ENCODE results near the gene SLC7A10. TPM values are rescaled to one million over a fixed set of nuclear protein-coding genes. Genes with fewer than 3 reads are reported as not detected.
"Not testable (repeated sequence)": the region's sequence is repeated elsewhere in the genome, so short reads cannot be mapped to it uniquely, and the experiment has no call there.

Gene SLC7A10
- total RNA-seq, 1 donor from 2014 or later = not detected

DNA sequence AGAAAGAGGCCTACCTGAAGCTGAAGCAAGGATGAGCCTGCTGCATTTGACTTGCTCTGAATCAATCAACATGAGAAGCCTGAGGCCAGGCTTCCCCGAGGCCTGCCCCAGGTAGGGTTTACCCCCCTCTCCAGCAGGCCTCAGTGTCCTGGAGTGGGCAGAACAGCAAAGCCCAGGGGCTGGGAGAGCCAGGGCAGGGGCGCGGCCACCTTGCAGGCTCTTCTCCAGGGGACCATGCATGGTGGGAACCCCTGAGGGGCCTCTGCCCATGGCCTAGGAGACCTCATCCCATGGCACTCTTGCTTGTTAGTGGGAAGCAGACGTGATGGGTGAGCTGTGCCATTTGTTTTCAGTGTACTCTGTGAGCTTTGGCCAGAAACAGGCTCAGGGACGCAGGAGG is 51.5 kb downstream of the SLC7A10 start:
- Mint-ChIP-seq H3K4me3 (no peak overlapping the region), H3K4me1 (peaks cover 34% of the 10 kb centered on the region), H3K27me3 (peaks cover 2% of the 10 kb centered on the region), H3K36me3 (ENCODE audit: low read depth) (peaks cover 6% of the 10 kb centered on the region), H3K27ac (no peak overlapping the region), H3K9me3 (no peaks in the 10 kb centered on the region)
- intact Hi-C loops (cut with micrococcal nuclease) = loop anchor here (10.0 kb wide), 2 partner anchors 589 to 1091 kb away; partner anchors contain the start of gene PDCD5
- TF ChIP-seq, protein P1, sequence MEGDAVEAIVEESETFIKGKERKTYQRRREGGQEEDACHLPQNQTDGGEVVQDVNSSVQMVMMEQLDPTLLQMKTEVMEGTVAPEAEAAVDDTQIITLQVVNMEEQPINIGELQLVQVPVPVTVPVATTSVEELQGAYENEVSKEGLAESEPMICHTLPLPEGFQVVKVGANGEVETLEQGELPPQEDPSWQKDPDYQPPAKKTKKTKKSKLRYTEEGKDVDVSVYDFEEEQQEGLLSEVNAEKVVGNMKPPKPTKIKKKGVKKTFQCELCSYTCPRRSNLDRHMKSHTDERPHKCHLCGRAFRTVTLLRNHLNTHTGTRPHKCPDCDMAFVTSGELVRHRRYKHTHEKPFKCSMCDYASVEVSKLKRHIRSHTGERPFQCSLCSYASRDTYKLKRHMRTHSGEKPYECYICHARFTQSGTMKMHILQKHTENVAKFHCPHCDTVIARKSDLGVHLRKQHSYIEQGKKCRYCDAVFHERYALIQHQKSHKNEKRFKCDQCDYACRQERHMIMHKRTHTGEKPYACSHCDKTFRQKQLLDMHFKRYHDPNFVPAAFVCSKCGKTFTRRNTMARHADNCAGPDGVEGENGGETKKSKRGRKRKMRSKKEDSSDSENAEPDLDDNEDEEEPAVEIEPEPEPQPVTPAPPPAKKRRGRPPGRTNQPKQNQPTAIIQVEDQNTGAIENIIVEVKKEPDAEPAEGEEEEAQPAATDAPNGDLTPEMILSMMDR (IDR thresholded peaks at IDR 0.05) = no peak
- ATAC-seq (ENCODE audit: low read depth) = no peak
- CTCF ChIA-PET = no interaction called here
- no peak for DNase-seq
- POLR2A ChIA-PET = interaction anchor here (0.7 kb wide), 1 partner anchor 1753 kb away, joined by 3 read pairs; no protein-coding TSS in a partner anchor

DNA sequence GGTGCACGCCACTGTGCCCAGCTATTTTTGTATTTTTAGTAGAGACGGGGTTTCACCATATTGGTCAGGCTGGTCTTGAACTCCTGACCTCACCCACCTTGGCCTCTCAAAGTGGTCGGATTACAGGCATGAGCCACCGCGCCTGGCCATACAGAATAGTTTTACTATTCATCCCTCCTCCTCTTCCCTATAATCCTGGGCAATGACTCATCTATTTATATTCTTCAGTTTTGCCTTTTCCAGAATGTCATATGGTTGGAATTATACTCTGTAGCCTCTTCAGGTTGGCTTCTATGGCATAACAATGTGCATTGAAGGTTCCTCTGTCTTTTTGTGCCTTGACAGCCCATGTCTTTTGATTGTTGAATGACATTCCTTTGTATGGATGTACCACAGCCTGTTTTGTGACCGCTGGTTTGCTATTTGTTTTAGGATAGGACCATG is 53.7 kb downstream of the SLC7A10 start:
- ChIA-PET POLR2A (no interaction called here), CTCF (no interaction called here)
- Mint-ChIP-seq H3K36me3 (ENCODE audit: low read depth) (peaks cover 7% of the 10 kb centered on the region), H3K4me1 (peaks cover 24% of the 10 kb centered on the region), H3K27ac (no peak overlapping the region), H3K4me3 (no peak overlapping the region), H3K27me3 (peaks cover 2% of the 10 kb centered on the region), H3K9me3 (peaks cover 8% of the 10 kb centered on the region)
- no peak for DNase-seq
- no peak for ATAC-seq (ENCODE audit: low read depth)
- intact Hi-C loops (cut with micrococcal nuclease) = loop anchor here (10.0 kb wide), 2 partner anchors 587 to 1093 kb away; partner anchors contain the start of gene PDCD5
- TF ChIP-seq, protein P1 (IDR thresholded peaks at IDR 0.05) = no peak

DNA sequence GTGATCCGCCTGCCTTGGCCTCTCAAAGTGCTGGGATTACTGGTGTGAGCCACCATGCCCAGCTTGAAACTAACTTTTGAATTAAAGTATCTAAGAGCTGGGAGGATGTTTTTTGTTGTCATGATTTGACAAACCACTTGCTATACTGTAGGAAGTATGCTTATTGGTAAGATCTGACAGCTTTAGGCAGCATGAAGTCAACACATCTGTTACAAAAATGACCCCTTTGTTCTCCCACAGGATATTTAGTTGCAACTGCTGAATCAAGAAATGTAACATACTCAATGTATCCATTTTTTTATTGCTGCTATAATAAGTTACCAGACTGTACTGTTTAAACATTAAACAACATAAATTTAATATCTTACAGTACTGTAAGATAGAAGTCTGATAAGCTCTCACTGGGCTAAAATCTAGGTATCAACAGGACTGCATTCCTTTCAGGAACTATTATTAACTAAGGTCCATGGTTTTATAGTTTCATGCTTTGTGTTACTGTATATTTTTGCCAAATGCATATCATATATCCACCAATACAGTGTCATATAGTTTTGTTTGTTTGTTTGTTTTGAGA is 54.3 kb downstream of the SLC7A10 start:
- CTCF ChIA-PET = no interaction called here
- H3K27ac Mint-ChIP-seq = no peak overlapping the region

DNA sequence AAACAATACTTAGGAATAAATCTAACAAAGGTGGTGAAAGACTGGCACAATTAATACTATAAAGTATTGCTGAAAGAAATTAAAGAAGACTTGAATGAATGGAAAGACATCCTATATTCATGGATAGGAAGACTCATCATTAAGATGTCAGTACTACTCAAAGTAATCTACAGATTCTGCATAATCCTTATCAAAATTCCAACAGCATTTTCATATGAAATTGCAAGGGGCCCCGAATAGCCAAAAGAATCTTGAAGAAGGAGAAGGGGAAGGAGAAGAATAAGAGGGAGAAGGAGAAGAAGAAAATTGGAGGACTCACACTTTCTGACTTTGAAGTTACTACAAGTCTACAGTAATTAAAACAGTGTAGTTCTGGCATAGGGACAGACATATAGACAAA is 57.1 kb downstream of the SLC7A10 start:
- POLR2A ChIA-PET = no interaction called here
- H3K27me3 Mint-ChIP-seq = no peaks in the 10 kb centered on the region
- peaks cover 2% of the 10 kb centered on the region for H3K36me3 Mint-ChIP-seq (ENCODE audit: low read depth)
- CTCF ChIA-PET = interaction anchor here (1.0 kb wide), 1 partner anchor 11 kb away, joined by 3 read pairs; no protein-coding TSS in a partner anchor
- DNase-seq (no peak), ATAC-seq (ENCODE audit: low read depth) (no peak)
- H3K27ac Mint-ChIP-seq = no peak overlapping the region
- TF ChIP-seq, protein P1 (IDR thresholded peaks at IDR 0.05) = no peak
- peaks cover 8% of the 10 kb centered on the region for H3K9me3 Mint-ChIP-seq
- intact Hi-C loops (cut with micrococcal nuclease) = no loop called here
- peaks cover 6% of the 10 kb centered on the region for H3K4me1 Mint-ChIP-seq
- H3K4me3 Mint-ChIP-seq = no peak overlapping the region

More for the DNA sequence above, 54.3 kb downstream of the SLC7A10 start:
- TF ChIP-seq, protein P1 (IDR thresholded peaks at IDR 0.05) = no peak
- no peaks in the 10 kb centered on the region for H3K27me3 Mint-ChIP-seq
- H3K36me3 Mint-ChIP-seq (ENCODE audit: low read depth) = peaks cover 4% of the 10 kb centered on the region
- H3K4me1 Mint-ChIP-seq = peaks cover 20% of the 10 kb centered on the region
- no peak overlapping the region for H3K4me3 Mint-ChIP-seq
- DNase-seq = no peak
- H3K9me3 Mint-ChIP-seq = peaks cover 8% of the 10 kb centered on the region
- intact Hi-C loops (cut with micrococcal nuclease) = loop anchor here (10.0 kb wide), 2 partner anchors 587 to 1093 kb away; partner anchors contain the start of gene PDCD5
- POLR2A ChIA-PET = no interaction called here
- no peak for ATAC-seq (ENCODE audit: low read depth)

DNA sequence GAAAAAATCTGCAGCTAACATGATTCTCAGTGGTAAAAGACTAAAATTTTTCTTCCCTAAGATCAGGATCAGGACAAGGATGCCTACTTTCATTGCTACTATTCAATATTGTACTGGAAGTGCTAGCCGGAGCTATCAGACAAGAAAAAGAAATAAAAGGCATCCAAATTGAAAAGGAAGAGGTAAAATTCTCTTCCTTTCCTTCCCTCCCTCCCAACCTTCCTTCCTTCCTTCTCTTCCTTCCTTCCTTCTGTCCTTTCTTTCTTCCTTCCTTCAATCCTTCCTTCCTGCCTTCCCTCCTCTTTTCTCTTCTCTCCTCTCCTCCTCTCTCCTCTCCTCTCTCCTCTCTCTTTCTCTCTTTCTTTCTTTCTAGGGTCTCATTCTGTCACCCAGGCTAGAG is 58.2 kb downstream of the SLC7A10 start:
- H3K4me3 Mint-ChIP-seq = no peak overlapping the region
- ChIA-PET CTCF (no interaction called here), POLR2A (no interaction called here)
- peaks cover 2% of the 10 kb centered on the region for H3K36me3 Mint-ChIP-seq (ENCODE audit: low read depth)
- peaks cover 8% of the 10 kb centered on the region for H3K9me3 Mint-ChIP-seq
- H3K27ac Mint-ChIP-seq = no peak overlapping the region
- no peak for ATAC-seq (ENCODE audit: low read depth)
- H3K4me1 Mint-ChIP-seq = peaks cover 1% of the 10 kb centered on the region
- intact Hi-C loops (cut with micrococcal nuclease) = no loop called here
- DNase-seq = no peak
- H3K27me3 Mint-ChIP-seq = no peaks in the 10 kb centered on the region
- TF ChIP-seq, protein P1 (IDR thresholded peaks at IDR 0.05) = no peak

DNA sequence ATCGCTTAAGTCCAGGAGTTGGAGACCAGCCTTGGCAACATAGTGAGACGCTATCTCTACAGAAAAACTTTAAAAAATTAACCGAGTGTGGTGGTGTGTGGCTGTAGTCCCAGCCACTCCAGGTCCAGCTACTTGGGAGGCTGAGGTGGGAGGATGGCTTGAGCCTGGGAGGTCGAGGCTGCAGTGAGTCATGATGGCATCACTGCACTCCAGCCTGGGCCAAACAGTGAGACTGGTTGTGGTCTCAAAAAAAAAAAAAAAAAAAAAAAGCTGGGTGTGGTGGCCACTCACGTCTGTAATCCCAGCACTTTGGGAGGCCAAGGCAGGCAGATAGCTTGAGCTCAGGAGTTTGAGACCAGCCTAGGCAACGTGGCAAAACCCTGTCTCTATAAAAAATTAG is 59.6 kb downstream of the SLC7A10 start:
- H3K4me1 Mint-ChIP-seq; DNase-seq; H3K27me3 Mint-ChIP-seq; CTCF ChIA-PET; H3K4me3 Mint-ChIP-seq; H3K36me3 Mint-ChIP-seq (ENCODE audit: low read depth); H3K27ac Mint-ChIP-seq; H3K9me3 Mint-ChIP-seq; ATAC-seq (ENCODE audit: low read depth); intact Hi-C loops (cut with micrococcal nuclease): not testable (repeated sequence)
- POLR2A ChIA-PET = interaction anchor here (1.2 to 1.3 kb wide), 2 partner anchors 10 to 11 kb away, joined by 4 to 18 read pairs; no protein-coding TSS in a partner anchor

All from activated B cell treated with CpG ODN at 0.5 μM for 24 hours (primary cell).